Measurements from ENCODE around the gene NT5C2.
"Not testable (repeated sequence)": the region's sequence is repeated elsewhere in the genome, so short reads cannot be mapped to it uniquely, and the experiment has no call there.

The NT5C2 gene

GRCh38 chr10:103231047-103231551, 38.0 kb upstream of the NT5C2 start:
- TF ChIP-seq CTCF (conservative IDR thresholded peaks at IDR 0.05; ENCODE audit: control insufficient read depth, insufficient read depth, low read depth, low read length), result no peak
- peak; percentile 84 for DNase-seq (ENCODE audit: low read depth)
- no peak overlapping the region for H3K4me3 ChIP-seq (ENCODE audit: control insufficient read depth, low read depth, low read length)

DNA sequence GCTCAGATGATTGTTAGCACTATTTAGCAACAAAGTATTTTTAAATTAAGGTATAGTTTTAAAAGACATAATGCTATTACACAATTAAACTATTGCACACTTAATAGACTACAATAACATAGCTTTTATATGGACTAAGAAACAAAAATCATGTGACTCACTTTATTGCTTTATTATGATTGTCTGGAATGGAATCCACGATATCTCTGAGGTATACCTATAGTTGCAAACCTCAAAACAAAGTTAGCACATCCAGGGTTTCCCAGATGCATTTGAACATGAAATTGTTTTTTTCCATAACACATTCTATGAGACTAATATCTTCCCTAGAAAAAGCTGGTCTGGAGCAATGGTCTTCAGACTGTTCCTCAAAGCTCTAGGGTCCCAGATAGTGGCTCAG, 34.3 kb upstream of the NT5C2 start:
- TF ChIP-seq CTCF (conservative IDR thresholded peaks at IDR 0.05; ENCODE audit: control insufficient read depth, insufficient read depth, low read depth, low read length), result no peak
- DNase-seq (ENCODE audit: low read depth), result no peak
- no peak overlapping the region for H3K4me3 ChIP-seq (ENCODE audit: control insufficient read depth, low read depth, low read length)

DNA sequence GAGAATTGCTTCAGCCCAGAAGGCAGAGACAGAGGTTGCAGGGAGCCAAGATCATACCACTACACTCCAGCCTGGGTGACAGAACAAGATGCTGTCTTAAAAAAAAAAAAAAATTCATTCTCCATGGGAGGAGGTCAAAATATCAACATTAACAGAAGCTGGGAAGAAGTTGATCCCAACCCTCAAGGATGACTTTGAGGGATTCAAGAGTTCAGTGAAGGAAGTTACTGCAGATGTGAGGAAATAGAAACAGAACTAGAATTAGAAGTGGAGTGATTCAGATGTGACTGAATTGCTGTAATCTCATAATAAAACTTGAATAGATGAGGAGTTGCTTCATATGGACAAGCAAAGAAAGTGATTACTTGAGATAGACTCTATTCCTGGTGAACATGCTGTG, 32.9 kb upstream of the NT5C2 start:
- no peak overlapping the region for H3K4me3 ChIP-seq (ENCODE audit: control insufficient read depth, low read depth, low read length)
- no peak for DNase-seq (ENCODE audit: low read depth)
- no peak for TF ChIP-seq CTCF (conservative IDR thresholded peaks at IDR 0.05; ENCODE audit: control insufficient read depth, insufficient read depth, low read depth, low read length)

- H3K4me3 ChIP-seq (ENCODE audit: control insufficient read depth, low read depth, low read length); DNase-seq (ENCODE audit: low read depth): not testable (repeated sequence)
Observed at GRCh38 chr10:103224721-103225120, 31.6 kb upstream of the NT5C2 start.

DNA sequence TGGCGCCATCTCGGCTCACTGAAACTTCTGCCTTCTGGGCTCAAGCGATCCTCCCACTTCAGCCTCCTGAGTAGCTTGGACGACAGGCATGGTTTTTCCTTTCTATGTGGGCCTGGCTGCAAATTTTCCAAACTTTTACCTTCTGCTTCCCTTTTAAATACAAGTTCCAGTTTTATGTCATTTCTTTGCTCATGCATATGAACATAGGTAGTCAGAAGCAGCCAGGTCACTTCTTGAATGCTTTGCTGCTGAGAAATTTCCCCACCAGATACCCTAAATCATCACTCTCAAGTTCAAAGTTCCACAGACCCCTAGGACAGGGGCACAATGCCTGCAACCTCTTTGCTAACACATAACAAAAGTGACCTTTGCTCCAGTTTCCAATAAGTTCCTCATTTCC, 31.1 kb upstream of the NT5C2 start:
- no peak overlapping the region for H3K4me3 ChIP-seq (ENCODE audit: control insufficient read depth, low read depth, low read length)
- TF ChIP-seq CTCF (conservative IDR thresholded peaks at IDR 0.05; ENCODE audit: control insufficient read depth, insufficient read depth, low read depth, low read length), result no peak

GRCh38 chr10:103216362-103216761, 23.3 kb upstream of the NT5C2 start:
- DNase-seq (ENCODE audit: low read depth); H3K4me3 ChIP-seq (ENCODE audit: control insufficient read depth, low read depth, low read length): not testable (repeated sequence)

More for the DNA sequence above, 31.1 kb upstream of the NT5C2 start:
- DNase-seq (ENCODE audit: low read depth), result no peak

DNA sequence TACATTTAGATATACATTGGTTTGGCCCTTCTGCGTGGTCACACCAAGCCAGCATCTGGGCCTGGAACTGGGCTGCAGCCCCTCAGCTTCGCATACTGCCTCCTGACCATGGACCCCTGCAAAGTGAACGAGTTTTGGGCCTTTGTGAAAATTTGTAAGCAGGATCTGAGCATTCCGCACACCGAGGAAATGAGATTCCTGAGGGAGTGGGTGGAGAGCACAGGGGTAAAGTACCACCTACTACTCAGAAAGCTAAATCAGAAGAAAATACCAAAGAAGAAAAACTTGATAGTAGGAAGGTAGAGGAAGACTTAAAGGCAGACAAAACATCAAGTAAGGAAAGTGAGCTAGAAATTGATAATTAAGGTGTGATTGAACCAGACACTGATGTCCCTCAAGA, 22.5 kb upstream of the NT5C2 start:
- no peak for DNase-seq (ENCODE audit: low read depth)
- H3K4me3 ChIP-seq (ENCODE audit: control insufficient read depth, low read depth, low read length), result no peak overlapping the region
- TF ChIP-seq CTCF (conservative IDR thresholded peaks at IDR 0.05; ENCODE audit: control insufficient read depth, insufficient read depth, low read depth, low read length), result no peak

DNA sequence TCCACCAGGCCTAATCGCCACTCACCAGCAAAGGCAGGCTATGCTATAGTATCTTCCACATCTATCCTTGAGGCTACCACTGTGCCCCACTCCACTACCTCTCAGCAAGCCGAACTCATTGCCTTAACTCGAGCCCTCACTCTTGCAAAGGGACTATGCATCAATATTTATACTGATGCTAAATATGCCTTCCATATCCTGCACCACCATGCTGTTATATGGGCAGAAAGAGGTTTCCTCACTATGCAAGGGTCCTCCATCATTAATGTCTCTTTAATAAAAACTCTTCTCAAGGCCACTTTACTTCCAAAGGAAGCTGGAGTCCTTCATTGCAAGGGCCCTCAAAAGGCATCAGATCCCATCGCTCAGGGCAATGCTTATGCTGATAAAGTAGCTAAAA, 17.2 kb upstream of the NT5C2 start:
- not testable (repeated sequence) for DNase-seq (ENCODE audit: low read depth); H3K4me3 ChIP-seq (ENCODE audit: control insufficient read depth, low read depth, low read length)

DNA sequence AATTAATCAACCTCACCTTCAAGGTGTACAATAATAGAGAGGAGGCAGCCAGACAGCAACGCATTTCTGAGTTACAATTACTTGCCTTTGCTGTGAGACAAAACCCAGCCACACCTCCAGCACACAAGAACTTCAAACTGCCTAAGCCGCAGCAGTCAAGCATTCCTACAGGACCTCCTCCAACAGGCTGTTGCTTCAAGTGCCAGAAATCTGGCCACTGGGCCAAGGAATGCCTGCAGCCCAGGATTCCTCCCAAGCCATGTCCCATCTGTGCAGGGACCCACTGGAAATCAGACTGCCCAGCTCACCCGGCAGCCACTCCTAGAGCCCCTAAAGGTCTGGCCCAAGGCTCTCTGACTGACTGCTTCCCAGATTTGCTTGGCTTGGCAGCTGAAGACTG, 14.6 kb upstream of the NT5C2 start:
- not testable (repeated sequence) for H3K4me3 ChIP-seq (ENCODE audit: control insufficient read depth, low read depth, low read length); DNase-seq (ENCODE audit: low read depth)
